Fibroblast of skin of scalp (primary cell): ENCODE results near the gene RFX3.

ENCODE experiments used
- DNase-seq: peaks from one replicate; pipeline ENCODE4 v3.0.0-alpha.2; 2013

The RFX3 gene

DNA sequence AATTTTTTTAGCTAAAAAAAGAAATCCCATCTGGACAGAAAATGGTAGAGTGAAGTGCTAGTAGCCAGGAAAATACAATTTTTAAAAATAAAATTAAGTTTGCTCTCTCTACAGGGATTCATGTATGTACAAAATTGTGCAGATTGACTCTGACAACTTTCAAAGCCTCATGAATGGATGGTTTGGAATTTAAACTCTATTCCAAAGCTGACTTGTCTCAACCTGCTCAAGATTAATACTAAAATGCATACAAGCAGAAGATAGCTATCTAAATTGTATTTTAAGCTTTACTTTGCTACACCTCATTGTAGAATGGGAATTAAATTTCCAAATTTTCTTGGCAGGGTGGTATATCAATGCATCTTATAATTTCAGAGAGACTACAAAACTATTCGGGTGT, 257.6 kb downstream of the RFX3 start:
- no peak for DNase-seq

- DNase-seq: no peak
Observed at GRCh38 chr9:3263698-3264097, 262.1 kb downstream of the RFX3 start.

DNA sequence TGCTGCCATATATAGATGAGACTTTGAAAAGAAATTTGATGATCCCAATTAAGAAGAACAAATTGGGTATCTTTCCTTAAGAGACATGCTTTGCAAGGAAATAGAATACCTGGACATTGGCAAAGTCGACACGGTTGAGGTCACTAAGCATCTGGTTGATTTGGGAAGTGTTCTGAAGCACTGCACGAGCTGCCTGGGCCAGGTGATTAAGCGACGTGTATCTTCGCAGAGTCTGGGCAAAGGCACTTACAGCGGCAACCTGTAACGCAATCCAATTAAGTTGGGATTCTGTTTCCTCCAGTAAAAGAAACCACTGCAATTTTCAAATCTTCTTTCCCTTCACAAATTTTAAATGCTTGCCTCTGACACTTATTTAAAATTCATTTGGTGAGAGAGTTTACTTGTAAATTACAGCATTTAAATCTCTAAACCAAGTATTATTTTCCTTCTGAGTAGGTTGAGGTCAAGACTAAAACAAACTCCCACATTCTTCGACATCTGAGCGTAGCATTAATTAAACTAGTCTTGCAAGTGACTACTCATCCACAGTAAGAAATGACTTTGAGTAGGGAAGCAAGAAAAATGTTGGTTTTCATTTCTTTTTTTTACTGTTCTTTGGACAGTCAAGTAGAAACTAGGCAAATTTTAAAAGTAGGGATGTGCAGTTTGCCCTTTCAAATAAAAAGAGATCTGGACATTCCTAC, 262.8 kb downstream of the RFX3 start:
- DNase-seq: no peak

- peak; percentile 25 for DNase-seq
Observed at GRCh38 chr9:3261484-3261883, 264.3 kb downstream of the RFX3 start.

DNA sequence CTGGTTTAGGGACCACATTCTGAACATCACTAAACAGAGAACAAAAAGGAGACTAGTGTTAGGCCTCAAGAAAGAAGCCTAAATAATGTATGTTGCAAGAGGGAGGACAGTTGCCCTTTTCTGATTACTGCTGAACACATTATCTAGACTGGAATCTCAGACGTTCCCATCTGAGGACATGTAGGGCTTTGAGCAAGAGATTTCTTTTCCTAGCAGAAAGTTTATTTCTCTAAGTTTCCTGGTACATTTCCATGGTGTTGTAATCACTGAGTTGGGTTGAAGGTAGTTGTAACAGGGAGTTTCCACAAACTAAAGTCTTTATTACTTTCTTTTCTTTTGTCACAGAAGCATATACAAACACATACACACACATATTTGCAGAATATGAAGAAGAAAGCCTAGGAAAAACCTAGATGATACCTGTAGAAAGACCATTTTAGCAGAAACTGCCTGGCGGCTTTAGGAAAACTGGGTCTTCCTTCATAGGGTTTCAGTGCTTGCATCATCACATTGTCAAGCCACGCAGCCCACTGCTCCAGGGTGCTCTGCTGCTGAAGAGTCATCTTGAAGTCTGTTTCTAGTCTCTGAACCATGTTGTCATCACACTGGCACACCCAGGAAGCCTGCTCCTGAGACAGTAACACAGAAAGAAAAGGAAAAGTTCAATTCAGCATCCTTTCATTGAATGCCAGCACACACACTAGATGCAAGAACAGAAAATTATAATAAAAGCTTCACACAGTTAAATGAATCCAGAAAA, 269.1 kb downstream of the RFX3 start:
- no peak for DNase-seq

DNA sequence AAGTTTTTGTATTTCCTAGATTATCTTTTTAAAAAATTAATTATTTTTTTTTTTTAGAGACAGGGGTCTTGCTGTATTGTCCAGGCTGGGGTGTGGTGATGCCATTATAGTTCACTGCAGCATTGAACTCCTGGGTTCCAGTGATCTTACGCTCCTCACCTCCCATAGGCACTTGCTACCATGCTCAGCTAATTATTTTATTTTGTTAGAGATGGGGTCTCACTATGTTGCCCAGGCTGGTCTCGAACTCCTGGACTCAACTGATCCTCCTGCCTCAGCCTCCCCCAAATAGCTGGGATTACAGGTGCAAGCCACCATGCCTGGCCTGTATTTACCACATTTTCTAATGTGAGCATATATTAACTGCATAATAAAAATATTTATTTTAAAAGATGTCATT, 274.5 kb downstream of the RFX3 start:
- no peak for DNase-seq

DNA sequence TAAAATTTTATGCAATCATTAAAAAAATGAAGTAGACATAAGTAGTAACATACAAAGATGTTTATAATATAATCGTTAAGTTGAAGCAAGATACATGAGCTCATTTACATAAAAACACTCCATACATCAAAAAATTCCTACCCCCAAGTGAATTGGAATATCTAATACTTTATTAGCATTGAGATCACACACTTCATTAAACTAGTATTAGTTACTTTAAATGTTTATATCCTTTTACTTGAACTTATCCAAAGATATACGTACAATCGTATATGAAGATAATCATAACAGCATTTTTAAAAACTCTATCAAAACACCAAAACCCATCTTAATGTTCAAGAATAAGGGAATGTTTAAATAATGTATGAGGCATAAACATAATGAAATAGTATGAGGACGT, 275.1 kb downstream of the RFX3 start:
- no peak for DNase-seq

- DNase-seq: no peak
Observed at GRCh38 chr9:3247211-3247610, 278.6 kb downstream of the RFX3 start.

DNA sequence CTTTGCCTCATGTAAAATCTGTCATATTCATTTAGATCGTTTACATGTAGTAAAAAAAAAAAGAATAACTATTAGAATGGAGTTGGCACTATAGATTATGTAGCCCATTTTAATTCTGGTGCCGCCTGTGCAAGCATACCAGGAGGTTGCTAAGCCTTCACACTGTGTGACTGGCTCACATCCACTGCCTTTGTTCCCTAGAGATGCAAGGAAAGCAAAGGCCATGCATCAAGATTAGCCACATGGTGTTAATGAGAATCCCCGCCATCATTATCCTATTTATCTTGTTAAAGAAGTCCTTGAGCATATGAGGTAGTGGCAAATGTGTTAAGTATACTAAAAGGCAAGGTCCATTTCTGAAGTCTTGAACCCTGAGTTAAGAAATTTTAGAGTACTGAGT, 279.6 kb downstream of the RFX3 start:
- no peak for DNase-seq

- DNase-seq: no peak
Observed at GRCh38 chr9:3244963-3245653, 280.7 kb downstream of the RFX3 start.

GRCh38 chr9:3243683-3244082, 282.1 kb downstream of the RFX3 start:
- no peak for DNase-seq

DNA sequence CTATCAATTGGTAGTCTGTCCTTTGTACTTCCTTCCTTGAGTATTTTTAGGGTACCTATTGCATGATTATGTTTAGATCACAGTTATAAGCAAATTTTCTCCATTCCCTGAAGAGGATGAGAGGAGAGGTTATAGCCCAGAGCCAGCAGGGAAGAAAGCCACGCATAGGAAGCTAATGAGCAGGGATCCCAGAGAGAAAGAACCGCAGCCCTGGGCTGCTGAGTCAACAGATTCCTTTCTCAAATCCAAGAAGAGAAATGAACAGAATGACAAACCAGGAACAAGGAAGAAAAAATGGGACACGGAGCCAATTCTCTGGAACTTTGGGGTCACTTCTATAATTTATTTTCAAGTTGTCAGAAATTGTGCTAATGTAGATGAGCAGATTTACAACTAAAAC, 284.5 kb downstream of the RFX3 start:
- peak; percentile 49 for DNase-seq

DNA sequence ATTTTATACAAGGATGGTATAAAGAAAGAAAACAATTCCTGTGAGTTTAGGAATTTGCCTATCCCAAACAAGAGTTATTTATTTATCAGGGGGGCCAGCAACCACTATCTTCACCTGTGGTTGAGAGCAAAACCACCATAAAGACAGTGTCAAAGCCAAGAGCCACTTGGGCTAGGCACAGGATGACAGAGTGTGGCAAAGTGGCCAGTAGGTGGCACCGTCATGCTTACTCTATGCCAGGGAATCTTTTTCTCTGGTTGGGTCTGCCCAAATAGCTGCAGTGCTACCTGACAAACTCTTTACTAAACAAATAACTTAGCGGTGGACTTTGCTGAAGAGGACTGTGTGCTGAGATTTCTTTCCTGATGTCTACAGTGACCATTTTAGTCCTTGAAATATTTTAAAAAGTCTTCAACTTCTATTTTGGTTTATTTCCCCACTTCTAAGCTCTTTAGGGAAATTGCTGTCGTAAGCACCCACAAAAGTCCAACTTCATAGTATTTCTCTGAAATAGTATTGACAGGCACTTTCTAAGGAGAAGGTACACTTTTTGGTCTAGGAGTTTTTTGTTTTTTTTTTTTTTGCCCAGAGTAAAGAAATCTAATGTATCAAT, 285.0 kb downstream of the RFX3 start:
- DNase-seq: peak; percentile 64

DNA sequence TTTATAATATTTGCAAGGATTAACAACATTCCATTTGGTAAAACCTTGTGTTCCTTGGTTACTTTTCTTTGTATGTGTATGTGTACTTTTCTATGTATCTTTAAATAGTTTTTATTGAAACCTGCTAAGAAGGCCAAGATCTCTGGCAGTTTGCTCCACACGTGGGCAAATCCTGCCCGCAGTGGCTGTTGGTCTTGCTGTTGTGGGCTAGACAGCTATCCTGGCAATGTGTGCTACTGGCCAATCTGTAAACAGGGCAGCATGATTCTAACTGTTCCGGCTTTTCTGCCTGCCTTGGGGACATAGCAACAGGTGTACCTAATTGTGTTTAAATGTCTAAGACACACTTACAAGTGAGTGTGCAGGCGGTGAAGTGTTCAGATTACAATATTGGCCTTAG, 286.6 kb downstream of the RFX3 start:
- DNase-seq: no peak

DNA sequence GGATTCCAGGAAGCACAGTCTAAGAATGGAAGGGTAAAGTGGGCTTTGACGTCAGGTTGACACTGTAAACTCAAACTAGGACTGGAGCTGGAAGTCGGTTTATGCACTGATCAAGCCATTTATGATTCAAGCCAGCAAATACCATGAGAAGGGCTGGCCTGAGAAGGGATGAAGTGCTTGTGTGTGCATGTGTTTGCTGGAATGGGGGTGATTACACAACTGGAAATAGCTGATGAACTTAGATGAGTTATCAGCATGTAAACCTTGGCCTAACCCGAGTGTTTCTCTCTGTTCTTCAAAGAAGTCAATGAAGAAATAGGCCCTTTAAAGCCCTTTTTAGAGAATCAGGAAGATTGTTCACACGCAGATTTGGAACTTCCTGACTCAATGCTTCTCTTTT, 287.6 kb downstream of the RFX3 start:
- DNase-seq: no peak

DNA sequence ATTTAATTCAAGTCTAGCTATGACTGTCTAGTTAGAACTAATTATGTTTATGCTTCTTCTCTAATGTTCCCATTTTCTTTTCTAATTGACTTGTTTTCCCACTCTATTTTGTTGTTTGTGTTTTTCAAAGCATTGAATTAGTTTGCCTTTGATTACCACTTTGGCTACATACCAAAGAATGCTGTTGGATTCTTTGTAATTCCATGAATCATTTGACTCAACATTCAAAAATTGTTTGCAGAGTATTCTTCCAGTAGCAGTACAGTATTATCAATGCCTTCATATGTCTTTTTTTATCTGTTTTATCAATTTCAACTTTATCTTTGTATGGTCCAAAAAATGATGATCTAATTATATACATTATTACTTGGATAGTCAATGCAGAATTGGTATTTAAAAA, 288.7 kb downstream of the RFX3 start:
- no peak for DNase-seq

GRCh38 chr9:3235497-3235896, 290.3 kb downstream of the RFX3 start:
- no peak for DNase-seq

- DNase-seq: no peak
Observed at GRCh38 chr9:3224931-3225330, 300.9 kb downstream of the RFX3 start.

DNA sequence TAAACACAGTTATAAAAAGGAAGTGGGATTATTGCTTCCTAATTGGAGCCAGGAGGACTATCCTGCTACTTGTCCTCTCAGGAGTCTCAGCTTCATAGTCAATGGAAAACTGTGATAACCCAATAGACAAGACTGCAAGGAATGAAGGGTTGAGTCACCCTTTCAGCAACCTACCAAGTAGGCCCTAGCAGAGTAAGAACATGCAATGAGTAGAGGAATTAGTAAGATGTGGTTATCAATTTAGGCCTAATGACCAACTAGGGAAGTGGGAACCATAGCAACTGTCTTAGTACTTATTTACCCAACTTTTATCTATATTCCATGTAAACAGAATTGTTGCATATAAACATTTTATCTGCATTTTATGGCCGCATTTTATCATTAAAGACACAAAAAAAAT, 310.1 kb downstream of the RFX3 start:
- DNase-seq: no peak

DNA sequence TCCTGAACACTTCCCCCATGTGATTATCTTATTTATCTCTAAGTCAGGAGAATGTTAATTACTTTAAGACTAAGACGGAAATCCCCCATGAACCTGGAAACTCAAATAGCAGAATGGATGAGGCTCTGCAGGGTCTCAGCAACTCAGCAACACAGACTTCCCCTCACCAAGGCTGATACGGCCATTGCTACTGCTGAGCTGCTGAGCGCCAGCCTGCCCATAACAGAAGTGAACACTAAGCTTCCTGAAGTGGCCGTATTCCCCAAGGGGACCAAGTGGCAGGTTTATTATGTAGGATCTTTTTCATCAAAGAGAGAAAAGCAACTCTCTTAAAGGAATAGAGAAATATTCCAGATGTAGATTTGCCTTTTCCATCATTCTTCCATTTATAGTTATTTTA, 311.1 kb downstream of the RFX3 start:
- DNase-seq: no peak

DNA sequence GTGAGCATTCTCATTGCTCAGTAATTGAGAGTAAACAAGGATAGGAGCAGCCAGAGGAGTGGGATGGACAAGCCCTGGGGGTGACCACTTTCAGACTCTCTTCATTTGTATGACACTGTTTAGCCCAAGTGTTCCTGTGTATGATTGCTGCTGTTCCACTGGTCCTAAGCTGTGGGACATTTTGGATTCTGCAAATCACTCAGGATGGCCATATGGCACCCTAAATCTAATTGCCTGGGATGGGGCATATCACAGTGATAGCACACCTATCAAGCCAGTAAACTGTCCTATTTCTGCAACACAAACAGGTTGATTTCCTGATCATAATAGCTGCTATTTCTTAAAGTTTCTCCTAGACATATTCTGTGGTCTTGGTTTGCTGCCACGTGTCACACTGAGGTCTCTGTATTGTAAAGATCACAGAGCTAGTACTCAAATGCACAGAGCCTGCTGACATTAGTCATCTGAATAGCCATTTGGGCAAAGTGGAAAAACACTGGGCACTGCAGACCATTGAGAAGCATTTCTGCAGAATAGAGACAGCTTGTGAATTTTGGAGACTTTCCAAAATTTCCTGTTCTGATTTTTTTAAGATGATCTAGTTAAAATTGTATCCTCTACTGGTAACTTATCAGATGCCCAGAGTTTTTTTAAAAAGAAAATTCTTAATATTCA, 320.2 kb downstream of the RFX3 start:
- no peak for DNase-seq

DNA sequence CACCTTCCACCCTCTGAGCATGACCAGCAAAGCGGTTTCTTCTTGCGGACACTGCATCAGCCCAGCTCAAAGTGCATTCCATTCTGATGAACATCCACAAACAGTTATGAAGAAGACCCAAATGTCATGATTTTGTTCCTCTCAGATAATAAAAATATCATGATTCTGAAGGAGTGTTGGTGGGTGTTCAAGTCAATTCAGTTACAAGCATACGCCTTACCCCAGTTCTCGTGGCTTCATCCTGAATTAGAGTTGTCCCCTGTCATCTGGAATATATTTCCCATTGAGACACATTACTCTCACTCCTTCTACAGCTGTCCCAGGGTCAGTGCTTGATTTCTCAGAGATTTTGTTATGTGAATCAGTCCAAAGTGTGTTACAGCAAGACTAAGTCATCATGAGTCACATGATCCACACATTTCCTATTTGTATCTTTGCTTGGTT, 325.4 kb downstream of the RFX3 start:
- peak; percentile 40 for DNase-seq

- no peak for DNase-seq
Observed at GRCh38 chr9:3193791-3194190, 332.0 kb downstream of the RFX3 start.
